22Rv1 (cell line): Measurements from ENCODE around the gene RERE.

Experiments used
- H3K27ac ChIP-seq: fragments of 450-650 bp; 2 replicates; pipeline ENCODE4 v1.5.1; 2017
- ZFX ChIP-seq: fragments of 450-650 bp; IDR thresholded peaks from 2 replicates; pipeline ENCODE4 v1.6.1; 2017; ENCODE audit warnings: antibody characterized with exemption, borderline replicate concordance
- TF ChIP-seq, protein P1 (sequence below): fragments of 450-650 bp; IDR thresholded peaks from 2 replicates; pipeline ENCODE4 v1.5.1; 2017; ENCODE audit warnings: mild to moderate bottlenecking

Gene RERE

GRCh38 chr1:8359617-8360481 lies 457.6 kb downstream of the RERE start:
- TF ChIP-seq, protein P1, sequence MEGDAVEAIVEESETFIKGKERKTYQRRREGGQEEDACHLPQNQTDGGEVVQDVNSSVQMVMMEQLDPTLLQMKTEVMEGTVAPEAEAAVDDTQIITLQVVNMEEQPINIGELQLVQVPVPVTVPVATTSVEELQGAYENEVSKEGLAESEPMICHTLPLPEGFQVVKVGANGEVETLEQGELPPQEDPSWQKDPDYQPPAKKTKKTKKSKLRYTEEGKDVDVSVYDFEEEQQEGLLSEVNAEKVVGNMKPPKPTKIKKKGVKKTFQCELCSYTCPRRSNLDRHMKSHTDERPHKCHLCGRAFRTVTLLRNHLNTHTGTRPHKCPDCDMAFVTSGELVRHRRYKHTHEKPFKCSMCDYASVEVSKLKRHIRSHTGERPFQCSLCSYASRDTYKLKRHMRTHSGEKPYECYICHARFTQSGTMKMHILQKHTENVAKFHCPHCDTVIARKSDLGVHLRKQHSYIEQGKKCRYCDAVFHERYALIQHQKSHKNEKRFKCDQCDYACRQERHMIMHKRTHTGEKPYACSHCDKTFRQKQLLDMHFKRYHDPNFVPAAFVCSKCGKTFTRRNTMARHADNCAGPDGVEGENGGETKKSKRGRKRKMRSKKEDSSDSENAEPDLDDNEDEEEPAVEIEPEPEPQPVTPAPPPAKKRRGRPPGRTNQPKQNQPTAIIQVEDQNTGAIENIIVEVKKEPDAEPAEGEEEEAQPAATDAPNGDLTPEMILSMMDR = no peak
- no peak for TF ChIP-seq ZFX

GRCh38 chr1:8358897-8359616 lies 458.4 kb downstream of the RERE start:
- no peak overlapping the region for H3K27ac ChIP-seq
- TF ChIP-seq, protein P1 = no peak
- TF ChIP-seq ZFX = no peak

More at GRCh38 chr1:8359617-8360481, 457.6 kb downstream of the RERE start:
- H3K27ac ChIP-seq = no peak overlapping the region

DNA sequence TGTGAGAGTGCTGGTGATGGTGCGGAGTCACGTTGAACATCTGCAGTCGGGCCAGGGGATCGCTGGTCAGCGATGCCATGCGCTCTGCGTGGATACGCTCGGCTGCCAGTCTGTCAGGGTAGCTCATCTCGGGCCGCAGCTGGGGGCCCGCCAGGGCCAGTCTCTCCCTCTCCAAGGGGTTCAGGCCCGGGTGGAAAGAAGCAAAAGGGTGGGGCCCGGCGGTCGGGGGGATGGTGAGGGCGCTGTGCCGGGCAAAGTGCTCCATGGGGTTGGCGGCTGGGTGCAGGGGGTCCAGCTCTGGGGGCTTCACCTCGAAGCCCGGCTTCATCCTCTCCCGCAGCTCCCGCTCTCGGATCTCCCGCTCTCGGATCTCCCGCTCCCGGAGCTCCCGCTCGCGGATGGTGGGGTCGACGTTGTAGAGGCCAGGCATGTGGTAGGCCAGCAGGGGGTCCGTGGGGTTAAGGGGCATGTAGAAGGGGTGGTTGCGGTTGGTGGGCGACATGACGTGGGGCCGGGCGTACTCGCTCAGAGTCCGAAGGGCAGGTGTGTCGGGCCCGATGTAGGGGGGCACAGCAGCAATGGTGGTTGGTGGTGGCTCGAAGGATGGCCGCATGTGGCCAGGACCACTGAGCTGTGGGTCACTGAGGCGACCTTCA lies 459.1 kb downstream of the RERE start:
- TF ChIP-seq ZFX = no peak
- TF ChIP-seq, protein P1 = no peak
- H3K27ac ChIP-seq = no peak overlapping the region

DNA sequence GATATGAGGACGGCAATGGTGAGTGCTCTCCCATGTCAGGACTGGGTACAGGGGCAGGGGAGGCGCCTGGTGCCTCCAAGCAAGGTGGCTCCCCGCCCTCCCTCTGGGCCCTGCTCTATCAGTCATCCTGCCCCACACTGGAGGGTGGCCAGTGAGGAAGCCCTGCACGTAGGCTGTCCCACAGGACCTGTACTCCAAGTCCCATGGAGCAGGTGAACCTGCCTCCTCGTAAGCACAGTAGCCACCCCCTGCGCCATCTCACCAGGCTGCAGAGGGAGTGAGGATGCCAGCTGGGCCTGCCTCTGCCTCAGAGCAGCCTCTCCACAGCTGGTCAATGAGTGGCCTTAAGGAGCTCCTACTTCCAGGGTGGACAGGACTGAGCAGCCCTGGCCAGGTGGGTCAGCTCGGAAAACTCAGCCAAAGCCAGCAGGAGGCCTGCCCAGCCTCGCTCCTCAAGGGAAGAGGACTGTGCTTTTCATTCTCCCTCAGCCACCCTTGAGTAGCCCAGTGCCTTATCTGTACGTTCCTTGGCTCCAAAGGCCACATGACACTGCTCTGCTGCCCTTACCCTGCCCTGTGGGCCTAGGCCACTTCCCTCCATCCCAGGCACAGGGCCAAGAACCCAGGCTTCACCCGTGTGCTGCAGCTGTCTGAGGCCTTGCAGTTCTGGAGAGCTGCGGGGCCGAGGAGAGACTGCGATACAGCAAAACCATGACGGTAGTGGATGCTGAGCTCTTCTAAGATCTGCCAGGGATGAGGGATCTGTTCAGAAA lies 459.9 kb downstream of the RERE start:
- no peak for TF ChIP-seq ZFX
- TF ChIP-seq, protein P1 = no peak
- H3K27ac ChIP-seq = no peak overlapping the region

DNA sequence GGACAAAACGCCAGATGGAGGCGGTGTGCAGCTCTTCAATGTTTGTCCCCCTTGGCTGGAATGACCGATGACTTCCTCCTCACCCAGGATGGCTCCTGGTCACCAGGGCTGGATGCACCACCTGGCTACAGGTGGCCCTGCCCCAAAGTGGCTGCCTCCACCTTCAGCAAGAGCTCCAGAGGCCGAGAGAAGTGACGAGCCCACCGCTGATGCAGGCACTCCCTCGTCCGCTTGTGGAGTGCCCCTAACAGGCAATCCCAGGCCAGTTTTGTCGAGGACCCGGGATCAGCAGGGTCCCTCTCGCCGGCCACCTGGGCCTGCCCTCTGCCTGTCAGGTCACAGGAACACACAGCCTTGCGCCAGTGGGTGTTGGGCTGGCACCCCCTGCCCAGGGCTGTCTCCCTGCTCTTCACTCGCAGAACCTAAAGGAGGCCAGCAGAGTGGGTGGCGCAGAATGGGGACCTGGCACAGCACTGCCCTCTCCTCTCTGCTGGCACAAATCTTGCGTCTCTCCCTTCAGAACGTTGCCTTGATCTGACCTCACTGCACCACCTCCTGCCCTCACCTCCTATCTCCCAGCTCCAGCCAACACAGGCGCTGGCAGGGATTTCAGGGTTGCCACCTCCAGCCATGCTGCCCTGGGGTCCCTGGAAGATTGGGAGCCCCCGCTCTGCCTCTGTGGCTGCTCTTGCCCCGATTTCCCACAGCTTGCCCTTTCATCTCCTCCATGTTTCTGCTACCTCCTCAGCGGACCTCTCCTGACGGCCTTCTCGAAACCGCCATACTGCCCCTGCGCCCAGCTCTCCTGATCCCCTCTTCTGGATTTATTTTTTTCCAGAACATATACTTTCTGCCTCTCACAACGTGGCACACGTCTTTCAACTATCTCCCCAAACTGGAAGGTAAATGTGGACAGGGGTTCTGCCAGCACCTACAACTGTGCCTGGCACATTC lies 460.9 kb downstream of the RERE start:
- no peak overlapping the region for H3K27ac ChIP-seq
- TF ChIP-seq, protein P1 = no peak
- TF ChIP-seq ZFX = no peak
